ENCODE measurements around the gene NOTCH1.

NOTCH1 gene

GRCh38 chr9:136545965-136546696, at the start of gene NOTCH1:
Gene NOTCH1 (minus strand): TSS chr9:136546048. CDS start chr9:136545786, 262 bp downstream.
- no peak for TF ChIP-seq GATA3 (IDR thresholded peaks at IDR 0.05; ENCODE audit: low read depth, low read length)
- no peak for TF ChIP-seq GATA2 (IDR thresholded peaks at IDR 0.05; ENCODE audit: low read depth, low read length)

DNA sequence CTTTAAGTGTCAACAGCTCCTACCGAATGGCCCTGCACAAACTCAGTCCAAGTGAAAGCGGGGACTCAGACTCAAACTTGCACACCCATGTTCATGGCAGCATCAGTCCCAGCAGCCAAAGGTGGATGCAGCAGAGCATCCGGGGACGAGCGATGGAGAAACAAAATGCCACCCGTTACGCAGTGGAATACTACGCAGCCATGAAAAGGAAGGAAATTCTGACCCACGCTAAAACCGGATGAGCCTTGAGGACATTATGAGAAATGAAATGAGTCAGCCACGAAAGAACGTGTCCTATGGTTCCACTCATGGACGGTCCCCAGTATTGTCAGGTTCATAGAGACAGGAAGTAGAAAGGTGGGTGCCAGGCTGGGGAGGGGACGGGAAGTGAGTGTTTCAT, 48.6 kb upstream of the NOTCH1 start:
- TF ChIP-seq GATA3 (IDR thresholded peaks at IDR 0.05; ENCODE audit: low read depth, low read length) (no peak), GATA2 (IDR thresholded peaks at IDR 0.05; ENCODE audit: low read depth, low read length) (no peak)

DNA sequence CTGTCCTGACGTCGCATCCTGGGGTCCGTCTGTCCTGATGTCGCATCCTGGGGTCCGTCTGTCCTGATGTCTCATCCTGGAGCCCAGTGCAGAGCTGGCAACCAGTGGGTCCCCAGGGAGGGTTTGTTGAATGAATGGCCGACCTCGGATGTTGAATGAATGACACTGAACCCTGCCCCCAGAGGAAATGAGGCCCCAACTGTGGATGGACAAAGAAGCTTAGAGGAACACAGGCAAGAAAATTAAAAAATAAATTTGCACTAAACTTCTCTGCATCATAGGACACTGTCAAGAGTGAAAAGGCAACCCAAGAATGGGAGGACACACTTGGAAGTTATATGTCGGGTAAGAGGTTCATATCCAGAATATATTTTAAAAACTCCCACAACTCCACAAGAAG, 47.7 kb upstream of the NOTCH1 start:
- TF ChIP-seq GATA2 (IDR thresholded peaks at IDR 0.05; ENCODE audit: low read depth, low read length), result no peak
- TF ChIP-seq GATA3 (IDR thresholded peaks at IDR 0.05; ENCODE audit: low read depth, low read length), result no peak

DNA sequence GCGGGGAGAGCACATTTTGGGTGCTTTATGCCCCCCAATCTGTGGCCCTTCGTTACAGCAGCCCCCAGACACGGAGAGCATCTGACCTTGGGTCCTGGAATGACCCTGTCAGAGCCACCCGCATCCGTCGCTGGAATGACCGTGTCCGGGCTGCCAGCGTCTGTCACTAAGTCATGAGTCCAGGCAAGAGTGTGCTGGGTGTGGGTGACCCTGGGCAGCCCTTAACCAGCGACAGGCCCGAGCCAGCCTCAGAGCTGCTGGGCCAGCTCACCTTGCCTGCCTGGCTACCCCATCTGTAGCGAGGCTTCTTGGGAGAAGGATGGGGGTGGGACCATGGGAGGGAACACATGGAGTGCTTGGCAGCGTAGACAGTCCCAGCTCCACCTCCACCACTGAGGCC, 46.8 kb upstream of the NOTCH1 start:
- TF ChIP-seq GATA2 (IDR thresholded peaks at IDR 0.05; ENCODE audit: low read depth, low read length), result no peak
- no peak for TF ChIP-seq GATA3 (IDR thresholded peaks at IDR 0.05; ENCODE audit: low read depth, low read length)

GRCh38 chr9:136590821-136591752, 45.2 kb upstream of the NOTCH1 start:
- TF ChIP-seq GATA3 (IDR thresholded peaks at IDR 0.05; ENCODE audit: low read depth, low read length), result no peak
- TF ChIP-seq GATA2 (IDR thresholded peaks at IDR 0.05; ENCODE audit: low read depth, low read length), result no peak

DNA sequence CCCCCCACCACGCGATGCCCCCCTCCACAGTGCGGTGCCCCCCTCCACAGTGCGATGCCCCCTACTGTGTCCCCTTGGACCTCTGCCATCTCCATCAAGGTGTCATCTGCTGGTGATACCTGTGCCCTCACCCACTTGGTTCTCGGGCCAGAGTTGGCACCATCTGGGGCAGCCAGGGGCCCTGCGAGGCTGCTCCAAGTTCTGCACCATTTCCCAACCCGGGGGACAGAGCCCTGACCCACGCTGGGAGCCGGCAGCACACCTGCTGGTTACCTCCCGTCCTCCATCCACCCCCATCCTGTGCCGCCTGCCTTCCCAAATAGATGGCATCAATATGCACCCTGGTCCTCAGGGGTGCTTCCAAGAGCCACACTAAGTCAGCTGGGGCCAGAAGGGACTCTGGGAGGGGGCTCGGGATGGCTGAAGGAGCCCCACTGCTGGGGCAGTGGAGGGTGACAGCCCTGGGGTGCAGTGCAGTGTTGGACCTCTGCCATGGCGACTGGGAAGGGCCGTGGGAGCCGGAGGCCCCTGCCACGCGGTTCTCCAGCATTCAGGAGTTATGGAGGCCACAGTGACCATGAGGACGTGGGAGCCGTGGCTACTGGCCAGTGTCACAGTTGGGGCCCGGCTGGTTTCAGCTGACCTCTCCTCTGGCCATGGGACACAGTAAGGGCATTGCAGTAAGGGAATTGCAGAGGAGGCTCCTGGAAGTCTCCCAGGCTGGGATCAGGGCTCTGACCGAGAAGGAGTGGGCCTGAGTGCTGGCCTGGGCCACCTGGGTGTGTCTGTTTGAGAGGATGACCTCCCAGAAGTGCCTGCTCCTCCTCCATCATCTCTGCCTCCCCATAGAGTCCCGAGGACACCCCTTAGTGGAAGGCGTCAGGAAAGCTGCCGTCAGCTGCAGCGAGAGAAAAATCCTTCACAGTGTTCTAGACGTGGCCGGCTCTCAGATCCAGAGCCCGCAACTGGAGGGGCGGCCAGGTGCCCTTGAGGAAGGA, 44.2 kb upstream of the NOTCH1 start:
- TF ChIP-seq GATA3 (IDR thresholded peaks at IDR 0.05; ENCODE audit: low read depth, low read length) (no peak), GATA2 (IDR thresholded peaks at IDR 0.05; ENCODE audit: low read depth, low read length) (no peak)

- TF ChIP-seq GATA3 (IDR thresholded peaks at IDR 0.05; ENCODE audit: low read depth, low read length) (no peak), GATA2 (IDR thresholded peaks at IDR 0.05; ENCODE audit: low read depth, low read length) (no peak)
Measured at GRCh38 chr9:136588663-136589464, 43.0 kb upstream of the NOTCH1 start.

- TF ChIP-seq GATA2 (IDR thresholded peaks at IDR 0.05; ENCODE audit: low read depth, low read length), result no peak
- no peak for TF ChIP-seq GATA3 (IDR thresholded peaks at IDR 0.05; ENCODE audit: low read depth, low read length)
Measured at GRCh38 chr9:136587944-136588662, 42.3 kb upstream of the NOTCH1 start.

DNA sequence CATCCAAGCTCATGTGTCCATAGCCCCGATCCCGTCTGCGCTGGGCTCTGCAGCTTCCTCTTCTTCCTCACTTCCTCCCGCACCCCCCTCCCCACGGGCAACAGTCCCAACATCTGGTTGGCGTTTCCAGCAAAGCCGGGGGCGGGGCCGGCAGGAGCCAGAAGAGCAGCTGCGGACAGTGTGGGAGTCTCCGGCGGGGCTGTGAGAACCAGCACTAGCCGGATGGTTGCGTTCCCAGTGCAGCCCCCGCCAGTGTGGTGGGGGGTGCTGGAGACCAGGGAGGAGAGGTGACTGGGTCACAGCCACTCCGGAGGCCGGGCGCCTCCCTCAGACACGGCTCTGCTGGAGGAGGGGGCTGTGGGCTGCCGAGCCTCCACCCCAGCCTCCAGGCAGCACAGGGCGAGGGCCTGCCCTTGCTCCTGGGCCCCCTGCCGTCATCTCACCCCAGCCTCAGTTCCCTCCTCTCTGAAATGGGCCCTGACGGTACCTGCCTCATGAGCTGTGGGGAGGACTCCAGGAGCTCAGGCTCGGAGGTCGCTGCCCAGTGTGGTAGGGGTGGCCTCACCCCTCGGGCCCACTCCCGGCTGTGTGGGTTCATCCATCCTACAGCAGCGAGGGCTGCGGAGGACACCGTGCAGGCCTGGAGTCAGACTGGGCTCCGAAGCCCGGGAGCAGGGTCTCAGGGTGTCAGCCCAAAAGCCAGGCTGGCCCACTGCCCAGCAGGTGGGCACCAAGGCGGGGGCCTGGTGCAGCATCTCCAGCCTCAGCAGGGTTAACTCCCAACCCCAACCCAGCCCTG, 41.5 kb upstream of the NOTCH1 start:
- TF ChIP-seq GATA2 (IDR thresholded peaks at IDR 0.05; ENCODE audit: low read depth, low read length), result no peak
- no peak for TF ChIP-seq GATA3 (IDR thresholded peaks at IDR 0.05; ENCODE audit: low read depth, low read length)

DNA sequence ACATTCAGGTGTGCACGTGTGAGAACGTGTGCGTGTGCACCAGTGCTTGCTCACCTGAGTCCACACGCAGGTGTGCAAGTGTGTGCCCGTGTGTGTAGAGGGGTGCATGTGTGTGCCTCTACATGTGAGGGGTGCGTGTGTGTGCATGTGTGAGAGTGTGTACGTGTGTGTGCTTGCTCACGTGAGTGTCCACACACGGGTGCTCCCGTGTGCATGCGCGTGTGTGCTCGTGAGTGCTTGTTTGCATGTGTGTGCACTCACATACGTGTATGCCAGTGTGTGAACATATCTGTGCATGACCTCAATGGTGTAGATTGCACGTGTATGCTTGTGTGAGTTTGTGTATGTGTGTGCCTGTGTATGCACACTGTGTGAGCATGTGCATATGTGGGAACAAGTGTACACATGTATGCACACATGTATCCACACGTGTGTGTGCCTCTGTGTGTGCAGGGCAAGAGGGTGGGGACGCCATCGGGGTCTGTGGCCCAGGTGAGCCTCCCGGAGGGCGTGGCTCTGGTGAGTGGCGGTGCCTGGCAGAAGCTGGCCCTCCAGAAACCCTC, 40.6 kb upstream of the NOTCH1 start:
- no peak for TF ChIP-seq GATA3 (IDR thresholded peaks at IDR 0.05; ENCODE audit: low read depth, low read length)
- no peak for TF ChIP-seq GATA2 (IDR thresholded peaks at IDR 0.05; ENCODE audit: low read depth, low read length)

GRCh38 chr9:136585531-136586120, 39.8 kb upstream of the NOTCH1 start:
- TF ChIP-seq GATA3 (IDR thresholded peaks at IDR 0.05; ENCODE audit: low read depth, low read length), result no peak
- no peak for TF ChIP-seq GATA2 (IDR thresholded peaks at IDR 0.05; ENCODE audit: low read depth, low read length)
